Activated T-helper 2 cell treated with anti-CD3 and anti-CD28 coated beads, Interferon-gamma antibody, Interleukin-2, Interleukin-4, amounts not matched to agents 10 μg/mL and 5 μg/mL and 100 μg/mL, durations not matched to agents 14 hours and 24 hours and 36 hours (primary cell): ENCODE data around the gene NPHP1. TPM values are rescaled to one million over a fixed set of nuclear protein-coding genes. Genes with fewer than 3 reads are reported as not detected.
"Not testable (repeated sequence)": the region's sequence is repeated elsewhere in the genome, so short reads cannot be mapped to it uniquely, and the experiment has no call there.

ENCODE experiments used
- DNase-seq: peaks from one replicate; pipeline ENCODE4 v3.0.0; 2021; ENCODE audit warnings: low spot score
- H3K27ac Mint-ChIP-seq: one replicate; pipeline ENCODE4 v1.8.0; 2021; ENCODE audit warnings: mixed read lengths
- H3K27me3 Mint-ChIP-seq: one replicate; pipeline ENCODE4 v1.8.0; 2021; ENCODE audit warnings: low read depth, mixed read lengths
- H3K36me3 Mint-ChIP-seq: one replicate; pipeline ENCODE4 v1.8.0; 2021; ENCODE audit warnings: low read depth, mixed read lengths
- H3K4me1 Mint-ChIP-seq: one replicate; pipeline ENCODE4 v1.8.0; 2021; ENCODE audit warnings: low read depth, mixed read lengths
- H3K4me3 Mint-ChIP-seq: one replicate; pipeline ENCODE4 v1.8.0; 2021; ENCODE audit warnings: low read depth, mild to moderate bottlenecking, moderate library complexity, mixed read lengths
- H3K9me3 Mint-ChIP-seq: one replicate; pipeline ENCODE4 v1.8.0; 2021; ENCODE audit warnings: mixed read lengths
- intact Hi-C: fragments of 100-400 bp; cut with micrococcal nuclease; formaldehyde crosslinking; loops from one replicate; pipeline ENCODE4 v1.15.1; 2023
- total RNA-seq: library from RNA; stranded (reverse); gene quantifications from 2 replicates; pipeline ENCODE4 v1.2.3, GENCODE V29; 2022

NPHP1 gene
- total RNA-seq, 1 donor from 2014 or later = 1.0 TPM

DNA sequence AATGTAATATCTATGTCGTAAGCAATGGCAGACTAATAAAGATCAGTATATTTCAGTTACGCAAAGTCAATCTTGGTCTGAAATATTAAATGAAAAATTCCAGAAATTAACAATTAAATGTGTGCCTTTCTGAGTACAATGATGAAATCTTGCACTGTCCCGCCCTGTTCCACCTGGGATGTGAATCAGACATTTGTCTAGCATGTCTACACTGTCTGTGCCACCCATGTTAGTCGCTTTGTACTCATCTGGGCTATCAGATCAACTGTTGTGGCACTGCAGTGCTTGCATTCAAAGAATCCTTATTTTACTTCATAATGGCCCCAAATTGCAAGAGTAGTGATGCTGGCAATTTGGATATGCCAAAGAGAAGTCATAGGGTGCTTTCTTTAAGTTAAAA lies 114.6 kb downstream of the NPHP1 start:
- intact Hi-C loops, DNase-seq, H3K4me3 Mint-ChIP-seq, H3K36me3 Mint-ChIP-seq, H3K27me3 Mint-ChIP-seq, H3K4me1 Mint-ChIP-seq, H3K27ac Mint-ChIP-seq, H3K9me3 Mint-ChIP-seq: not testable (repeated sequence)

DNA sequence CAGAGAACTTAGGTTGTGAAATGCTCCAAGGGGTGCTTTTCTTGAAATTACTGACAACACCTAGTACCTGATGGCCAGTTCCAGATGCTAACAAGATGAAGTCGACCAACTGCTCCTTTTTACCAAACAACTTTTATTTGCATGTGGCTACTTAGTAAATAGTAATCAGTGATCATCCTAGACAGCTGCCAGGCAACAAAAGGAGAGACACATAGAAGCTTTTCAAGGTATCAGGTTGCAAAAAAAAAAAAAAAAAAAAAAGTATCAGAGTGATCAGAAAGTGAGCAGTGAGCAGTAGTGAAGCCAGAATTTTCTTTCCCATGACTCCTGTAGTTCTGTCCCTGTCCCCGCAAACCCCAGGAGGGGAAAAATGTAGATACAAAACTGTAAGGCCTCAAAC lies 121.1 kb downstream of the NPHP1 start:
- H3K9me3 Mint-ChIP-seq, H3K36me3 Mint-ChIP-seq, DNase-seq, H3K4me1 Mint-ChIP-seq, H3K27ac Mint-ChIP-seq, H3K27me3 Mint-ChIP-seq, intact Hi-C loops, H3K4me3 Mint-ChIP-seq: not testable (repeated sequence)

- H3K27me3 Mint-ChIP-seq, intact Hi-C loops, H3K4me3 Mint-ChIP-seq, DNase-seq, H3K4me1 Mint-ChIP-seq, H3K36me3 Mint-ChIP-seq, H3K27ac Mint-ChIP-seq, H3K9me3 Mint-ChIP-seq: not testable (repeated sequence)
Observed at GRCh38 chr2:110083162-110083561, 121.7 kb downstream of the NPHP1 start.

- H3K9me3 Mint-ChIP-seq, H3K4me1 Mint-ChIP-seq, DNase-seq, H3K36me3 Mint-ChIP-seq, H3K27me3 Mint-ChIP-seq, H3K4me3 Mint-ChIP-seq, intact Hi-C loops, H3K27ac Mint-ChIP-seq: not testable (repeated sequence)
Observed at GRCh38 chr2:110078104-110078503, 126.7 kb downstream of the NPHP1 start.

- H3K27me3 Mint-ChIP-seq, H3K4me1 Mint-ChIP-seq, intact Hi-C loops, H3K27ac Mint-ChIP-seq, H3K36me3 Mint-ChIP-seq, H3K4me3 Mint-ChIP-seq, DNase-seq, H3K9me3 Mint-ChIP-seq: not testable (repeated sequence)
Observed at GRCh38 chr2:110075896-110076295, 128.9 kb downstream of the NPHP1 start.

Other genes with a start within 250 kb of the NPHP1 start
- gene MALL, start 89.2 kb downstream of the NPHP1 start, total RNA-seq = 2.0 and 2.3 TPM in 2 replicates
- 59.8 and 72.8 TPM in 2 replicates for gene MTLN, start 7.5 kb upstream of the NPHP1 start, total RNA-seq